Pons (tissue), 1 donor: ENCODE data around the gene GPC4.

ENCODE experiments used
- DNase-seq: peaks from one replicate; pipeline ENCODE4 v3.0.0-alpha.2; 2016; ENCODE audit warnings: low spot score

Gene GPC4

GRCh38 chrX:133410550-133410949 lies 4.7 kb downstream of the GPC4 start:
- DNase-seq: no peak

- DNase-seq: no peak
These were observed 9.6 kb downstream of the GPC4 start for GRCh38 chrX:133405498-133406185.

DNA sequence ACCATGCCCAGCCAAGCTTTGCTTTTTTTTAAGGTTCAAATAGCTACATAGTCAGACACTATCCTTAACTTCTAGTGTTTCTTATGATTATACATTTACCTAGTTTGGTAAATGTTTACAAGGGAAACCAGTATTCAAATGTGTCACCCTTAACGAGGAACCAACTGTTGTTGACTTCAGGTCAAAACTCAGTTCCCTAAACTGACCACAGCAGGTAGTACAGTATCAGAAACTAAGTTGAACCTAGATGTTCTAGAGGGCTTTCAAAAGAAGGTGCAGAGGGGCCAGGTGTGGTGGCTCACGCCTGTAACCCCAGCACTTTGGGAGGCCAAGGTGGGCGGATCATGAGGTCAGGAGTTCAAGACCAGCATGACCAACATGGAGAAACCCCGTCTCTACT lies 11.3 kb downstream of the GPC4 start:
- DNase-seq: no peak

DNA sequence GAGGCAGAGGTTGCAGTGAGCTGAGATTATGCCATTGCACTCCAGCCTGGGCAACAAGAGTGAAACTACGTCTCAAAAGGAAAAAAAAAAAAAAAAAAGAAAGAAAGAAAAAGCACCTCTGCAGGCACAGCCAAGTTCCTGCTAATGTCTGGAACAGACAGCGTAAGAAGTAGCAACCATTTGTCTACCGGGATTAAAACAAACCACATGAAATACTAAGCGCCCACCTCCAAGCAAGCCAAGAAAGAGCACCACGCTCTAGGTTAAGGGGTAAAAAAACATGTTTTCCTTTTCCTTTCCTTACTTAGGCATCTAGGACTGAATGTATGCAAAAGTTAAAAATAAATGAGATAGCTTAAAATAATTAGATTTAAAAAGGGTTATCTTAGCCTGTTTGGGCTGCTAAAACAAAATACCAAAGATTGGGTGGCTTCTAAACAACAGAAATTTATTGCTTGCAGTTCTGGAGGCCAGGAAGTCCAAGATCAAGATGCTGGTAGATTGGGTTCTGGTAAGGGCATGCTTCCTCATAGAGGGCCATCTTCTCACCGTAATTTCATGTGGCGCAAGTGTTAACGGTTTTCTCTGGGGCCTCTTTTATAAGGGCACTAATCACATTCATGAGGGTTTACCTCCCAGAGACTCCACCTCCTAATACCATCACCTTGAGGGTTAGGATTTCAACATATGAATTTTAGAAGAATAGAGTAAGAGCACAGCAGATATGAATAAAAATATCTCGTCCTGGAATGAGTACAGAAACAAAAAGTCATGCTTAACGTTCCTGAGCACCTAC lies 12.3 kb downstream of the GPC4 start:
- no peak for DNase-seq

DNA sequence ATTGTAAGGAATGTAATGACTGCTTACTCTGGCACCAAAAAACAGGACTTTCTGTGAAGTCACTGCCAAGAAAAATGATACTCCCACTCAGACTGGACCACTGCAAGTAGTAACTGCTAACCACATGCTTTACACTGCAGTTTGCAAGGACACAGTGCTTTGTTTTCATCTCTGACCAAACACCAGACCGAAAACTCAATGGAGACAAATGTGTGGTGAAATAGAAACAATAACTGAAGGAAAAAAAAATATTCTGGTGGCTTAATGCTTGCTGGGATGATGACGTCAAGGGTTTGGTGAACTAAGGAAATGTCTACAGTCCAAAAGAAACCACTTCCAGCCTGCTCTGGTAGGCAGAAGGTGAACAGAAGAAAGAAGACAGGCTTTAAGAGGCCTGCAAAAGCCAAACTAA lies 13.2 kb downstream of the GPC4 start:
- DNase-seq: peak; percentile 9

DNA sequence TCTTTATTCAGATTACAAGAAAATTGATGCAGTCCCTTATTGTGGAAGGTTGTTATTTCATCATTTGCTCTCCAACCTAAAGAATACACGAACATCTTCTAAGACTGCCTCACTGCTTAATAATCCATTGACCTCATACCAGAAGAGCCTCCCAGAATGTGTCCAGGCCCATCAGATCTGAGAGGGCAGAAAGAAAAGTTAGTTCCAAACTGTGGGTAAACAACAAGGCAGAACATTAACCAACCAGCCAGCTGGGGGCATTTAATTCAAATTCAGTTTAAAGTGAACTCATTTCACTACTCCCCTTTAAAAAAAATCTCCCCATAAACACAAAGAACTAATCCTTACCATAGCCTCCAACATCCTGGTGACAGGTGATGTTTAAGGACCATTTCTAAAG lies 13.8 kb downstream of the GPC4 start:
- DNase-seq: no peak

DNA sequence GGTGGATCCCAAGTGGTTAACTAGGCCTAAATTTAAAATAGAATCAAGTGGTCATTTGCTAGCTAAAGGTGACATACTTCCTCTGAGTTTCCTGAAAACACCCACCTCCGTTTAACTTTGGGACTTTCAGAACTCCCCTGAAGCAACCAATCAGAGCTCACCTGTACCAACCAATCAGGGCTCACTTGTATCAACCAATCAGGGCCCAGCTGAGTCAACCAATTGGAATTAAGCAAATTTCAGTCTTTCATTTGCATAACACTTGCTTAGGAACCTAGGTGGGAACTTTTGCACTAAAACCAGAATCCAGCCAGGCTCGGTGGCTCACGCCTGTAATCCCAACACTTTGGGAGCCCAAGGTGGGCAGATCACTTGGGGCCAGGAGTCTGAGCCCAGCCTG lies 15.9 kb downstream of the GPC4 start:
- DNase-seq: no peak

- no peak for DNase-seq
These were observed 20.5 kb downstream of the GPC4 start for GRCh38 chrX:133394765-133395164.

GRCh38 chrX:133392671-133393070 lies 22.6 kb downstream of the GPC4 start:
- DNase-seq: no peak

- DNase-seq: peak; percentile 59
These were observed 24.2 kb downstream of the GPC4 start for GRCh38 chrX:133391111-133391510.

DNA sequence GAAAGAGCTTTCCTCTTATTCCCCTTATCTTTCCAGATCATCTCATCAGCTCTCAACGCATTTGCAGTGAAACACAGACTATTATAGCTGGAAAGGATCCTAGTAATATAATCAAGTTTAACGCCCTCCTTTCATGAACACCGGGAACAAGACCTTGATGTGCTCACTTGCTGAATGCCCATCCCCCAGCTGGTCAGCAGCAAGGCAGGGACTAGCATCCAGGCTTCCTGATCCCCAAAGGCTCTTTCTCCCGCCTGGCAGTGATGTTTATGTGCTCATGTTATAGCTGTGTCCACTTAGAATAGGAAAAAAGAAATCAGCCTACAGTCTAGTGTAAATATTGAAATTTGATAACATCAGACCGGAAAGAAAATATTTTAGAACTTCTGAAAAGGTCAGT lies 24.6 kb downstream of the GPC4 start:
- DNase-seq: peak; percentile 25

- no peak for DNase-seq
These were observed 25.3 kb downstream of the GPC4 start for GRCh38 chrX:133389975-133390374.

- no peak for DNase-seq
These were observed 30.8 kb downstream of the GPC4 start for GRCh38 chrX:133384454-133384853.

DNA sequence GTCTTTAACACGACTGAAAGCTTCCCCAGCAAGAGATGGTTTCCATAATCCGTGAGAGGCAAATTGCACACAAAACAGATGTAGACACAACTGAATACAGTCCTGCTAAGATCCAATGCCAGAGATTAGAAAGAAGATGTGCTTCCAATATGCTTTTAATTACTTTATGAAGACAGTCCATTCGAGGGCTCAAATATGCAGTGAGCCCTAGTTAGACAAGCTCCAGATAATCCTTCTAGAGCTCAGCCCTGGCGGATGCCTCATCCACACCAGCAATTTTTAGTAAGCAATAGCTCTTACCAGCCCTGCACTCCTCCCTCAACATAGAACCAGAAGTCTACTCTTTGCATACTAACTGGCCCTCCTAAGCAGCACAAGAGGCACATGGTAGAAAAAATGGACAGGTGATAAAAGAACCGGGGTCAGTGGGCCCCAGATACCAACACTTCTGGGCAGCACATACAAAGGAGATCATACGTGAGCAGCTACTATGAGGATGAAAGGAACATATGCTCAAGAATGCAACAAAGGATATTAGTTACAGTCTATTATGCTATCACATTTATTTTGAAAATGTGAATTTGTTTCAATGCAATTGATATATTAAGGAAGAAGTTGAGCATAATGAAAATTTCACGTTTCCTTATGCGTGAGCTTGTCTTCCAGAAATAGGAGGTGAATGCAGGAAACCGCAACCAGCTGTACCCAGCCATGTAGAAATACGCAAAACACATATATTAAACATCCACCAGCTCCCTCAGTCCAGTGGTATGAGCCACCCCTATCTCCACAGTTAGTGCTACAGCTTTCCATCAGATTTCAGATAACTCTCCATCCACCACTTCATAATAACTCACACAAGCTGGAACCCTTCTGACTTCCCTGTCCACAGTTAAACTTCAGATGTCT lies 34.3 kb downstream of the GPC4 start:
- no peak for DNase-seq

DNA sequence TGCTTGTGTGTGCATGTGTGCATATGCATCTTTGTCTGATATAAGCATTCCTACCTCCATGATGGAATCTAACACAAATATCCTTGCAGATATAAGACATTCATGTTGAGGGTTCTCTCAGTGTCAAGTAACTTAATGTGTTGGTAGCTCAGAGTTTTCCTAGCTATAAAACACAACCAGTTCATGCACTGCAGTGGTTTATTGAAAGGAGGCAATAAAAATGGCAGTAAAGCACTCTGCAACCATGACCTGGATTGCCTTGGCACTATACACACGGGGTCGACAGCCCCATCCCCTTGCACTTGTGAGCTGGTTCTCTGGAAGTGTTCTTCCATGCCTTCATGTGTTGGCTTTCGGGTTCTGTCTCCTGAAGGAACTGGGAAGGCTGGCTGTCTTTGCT lies 38.9 kb downstream of the GPC4 start:
- DNase-seq: no peak

DNA sequence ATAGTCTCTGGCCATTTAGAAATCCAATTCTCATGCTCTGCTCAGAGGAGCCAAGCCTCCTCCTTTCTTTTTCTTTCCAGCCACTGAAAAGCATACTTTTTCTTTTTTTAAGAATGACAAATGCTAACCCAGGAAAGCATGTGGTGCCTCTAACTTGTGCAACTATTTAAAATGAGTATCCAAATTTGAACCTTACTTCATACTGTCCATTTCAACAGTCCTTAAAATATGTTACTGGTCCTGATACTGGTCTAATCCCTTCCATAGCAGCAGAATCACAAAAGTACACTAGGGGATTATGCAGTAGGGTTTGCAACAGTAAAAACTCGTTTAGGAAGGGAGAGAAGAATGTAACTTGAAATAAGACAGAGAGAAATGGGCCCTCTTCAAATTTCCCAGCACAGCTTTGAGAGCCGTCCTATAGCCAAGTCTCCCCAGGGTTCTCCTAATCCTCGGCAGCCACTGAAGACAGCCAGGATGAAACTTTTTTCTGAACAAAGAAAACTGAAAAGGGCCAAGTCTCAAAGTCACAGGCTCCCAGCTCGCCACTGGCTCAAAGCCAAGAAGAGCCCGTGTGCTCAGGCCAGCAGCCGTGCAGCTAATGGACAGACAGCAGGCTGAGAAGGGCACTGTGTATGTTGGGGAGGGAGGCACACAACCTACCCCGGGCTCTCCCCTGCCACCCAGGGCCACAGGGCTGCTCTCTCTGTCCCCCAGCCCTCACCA lies 39.5 kb downstream of the GPC4 start:
- peak; percentile 11 for DNase-seq

- no peak for DNase-seq
These were observed 40.4 kb downstream of the GPC4 start for GRCh38 chrX:133374874-133375387.

- no peak for DNase-seq
These were observed 41.8 kb downstream of the GPC4 start for GRCh38 chrX:133373386-133374079.

DNA sequence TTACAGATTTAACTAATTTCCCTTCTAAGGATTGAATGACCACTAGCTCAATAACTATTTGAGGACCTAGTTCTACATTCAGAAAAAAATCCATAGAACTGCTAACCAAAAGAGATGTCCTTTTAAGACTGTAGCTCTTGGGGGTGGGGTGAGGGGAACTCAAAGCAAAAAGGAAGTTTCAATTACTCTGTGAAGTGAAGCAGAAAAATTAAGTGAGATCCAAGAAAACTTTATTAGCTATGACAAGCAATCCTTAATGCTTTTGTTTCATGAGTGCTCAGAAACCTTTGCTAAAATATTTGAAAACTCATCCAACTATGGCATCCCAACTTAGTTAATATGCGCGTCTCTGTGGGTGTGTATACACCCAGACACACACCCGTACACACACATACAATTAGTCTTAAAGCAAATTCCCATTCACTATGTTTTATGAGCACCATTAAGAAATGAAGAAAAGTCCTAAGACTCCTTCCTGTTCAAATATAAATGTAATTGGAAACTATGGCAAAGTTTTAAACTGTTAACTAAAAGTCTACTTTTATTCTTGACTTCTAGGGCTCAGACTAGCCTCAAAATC lies 44.5 kb downstream of the GPC4 start:
- DNase-seq: no peak

DNA sequence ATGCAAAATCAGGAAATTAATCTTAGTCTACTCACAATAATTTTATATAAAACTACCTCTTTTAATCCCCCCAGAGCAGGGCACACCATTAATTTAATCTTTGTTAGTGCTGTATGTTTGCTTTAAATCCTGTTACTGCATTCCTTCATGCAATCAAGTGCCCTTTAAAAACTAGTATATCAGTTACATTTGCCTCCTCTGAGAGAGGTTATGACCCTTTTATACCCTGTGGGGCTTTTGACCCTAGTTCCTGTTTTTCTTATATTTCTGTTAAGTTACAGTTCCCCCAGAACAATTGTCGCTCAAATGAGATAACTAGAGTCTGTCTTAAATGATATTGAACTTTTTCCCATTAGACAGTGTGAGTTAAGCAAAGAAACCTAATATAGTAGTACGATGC lies 46.2 kb downstream of the GPC4 start:
- no peak for DNase-seq

- DNase-seq: no peak
These were observed 48.6 kb downstream of the GPC4 start for GRCh38 chrX:133366735-133367134.
